ENCODE measurements around the gene SPATA18. TPM values are rescaled to one million over a fixed set of nuclear protein-coding genes. Genes with fewer than 3 reads are reported as not detected.
A peak's percentile ranks its signal among the peaks of the same experiment; 100 is the strongest.

The SPATA18 gene
- total RNA-seq, 1 experiment from 2014 or later = 0.47 TPM

DNA sequence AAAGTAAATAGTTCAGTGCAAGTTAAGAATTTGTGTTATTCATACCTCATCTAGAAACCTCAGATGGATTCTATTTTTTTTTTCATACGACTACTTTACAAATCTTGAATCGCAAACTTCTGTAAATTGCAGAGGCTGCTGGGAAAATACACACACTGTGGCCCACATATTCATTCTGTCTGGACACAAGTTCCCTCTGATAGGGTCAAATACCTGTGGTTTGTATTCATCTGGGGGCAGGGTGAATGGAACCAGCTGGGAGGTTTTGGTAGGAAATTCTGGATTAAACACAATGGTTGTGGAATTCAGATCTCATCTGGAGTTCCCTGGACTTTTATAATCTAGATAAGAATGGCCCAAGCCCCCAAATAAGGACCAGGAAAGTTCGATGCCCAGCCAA is 56.2 kb downstream of the SPATA18 start:
- ChIA-PET RAD21 (ENCODE audit: low non-redundant PET in 1 of 2, low total read pairs in 2 of 2, uncharacterized antibody in 2 of 2, unreplicated experiment in 2 of 2) (no interaction called here), POLR2A (no interaction called here), CTCF (no interaction called here)
- Histone ChIP-seq H3K9me3 (ENCODE audit: control insufficient read depth in 1 of 2, insufficient read depth in 1 of 2, low read depth in 1 of 2, low read length in 2 of 2) (no peaks in the 10 kb centered on the region), H4K20me1 (ENCODE audit: insufficient read depth) (no peaks in the 10 kb centered on the region), H3K4me2 (ENCODE audit: low read length) (no peak overlapping the region), H3K4me1 (ENCODE audit: control insufficient read depth in 1 of 2, insufficient read depth in 2 of 2, low read length in 2 of 2) (no peaks in the 10 kb centered on the region), H3K4me3 (replicated peaks in 1 of 2; ENCODE audit: low read depth in 1 of 2, low read length in 2 of 2) (no peak overlapping the region), H3K27me3 (ENCODE audit: insufficient read depth, low read length) (no peaks in the 10 kb centered on the region), H3K79me2 (ENCODE audit: insufficient read depth, low read length) (no peaks in the 10 kb centered on the region), H3K36me3 (ENCODE audit: control insufficient read depth in 1 of 2, insufficient read depth in 2 of 2, low read length in 2 of 2) (no peaks in the 10 kb centered on the region), H3K9ac (ENCODE audit: low read length) (no peak overlapping the region), H2AFZ (ENCODE audit: low read depth, low read length, poor library complexity, severe bottlenecking) (no peak overlapping the region), H3K27ac (ENCODE audit: low read depth, low read length) (no peak overlapping the region), H3K9me2 (ENCODE audit: insufficient read depth) (no peaks in the 10 kb centered on the region)
- TF ChIP-seq SRF (IDR thresholded peaks at IDR 0.05; ENCODE audit: low read depth) (no peak), ZNF274 (IDR thresholded peaks at IDR 0.05; ENCODE audit: low read depth, low read length) (no peak), POLR2A (IDR thresholded peaks at IDR 0.05; ENCODE audit: borderline replicate concordance, extremely low read depth, insufficient read depth, insufficient read length) (no peak), JUND (IDR thresholded peaks at IDR 0.05) (no peak), CEBPB (IDR thresholded peaks at IDR 0.05; ENCODE audit: low read depth) (no peak)
- ATAC-seq (no peak), DNase-seq (ENCODE audit: low read depth, low spot score) (no peak)
- intact Hi-C loops (cut with micrococcal nuclease) = no loop called here
- BruUV-seq (replicated peaks) = no TSS peak

DNA sequence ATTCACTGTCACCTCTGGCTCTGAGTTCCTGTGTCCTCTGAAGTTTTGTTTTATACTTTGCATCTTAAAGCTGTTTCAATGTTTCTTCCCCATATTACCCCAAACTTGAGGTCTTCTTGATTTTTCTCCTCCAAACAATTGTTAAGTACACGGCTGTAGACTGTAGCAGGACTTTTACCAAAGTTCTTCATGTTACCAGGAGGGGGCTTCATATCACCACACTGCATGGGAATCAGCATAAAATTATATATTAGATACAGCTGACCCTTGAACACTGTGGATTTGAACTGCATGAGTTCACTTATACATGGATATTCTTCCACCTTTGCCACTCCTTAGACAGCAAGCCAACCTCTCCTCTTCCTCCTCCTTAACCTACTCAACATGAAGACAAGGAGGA is 56.6 kb downstream of the SPATA18 start:
- Histone ChIP-seq H3K9me3 (ENCODE audit: control insufficient read depth in 1 of 2, insufficient read depth in 1 of 2, low read depth in 1 of 2, low read length in 2 of 2) (no peaks in the 10 kb centered on the region), H2AFZ (ENCODE audit: low read depth, low read length, poor library complexity, severe bottlenecking) (no peak overlapping the region), H3K9ac (ENCODE audit: low read length) (no peak overlapping the region), H3K4me2 (ENCODE audit: low read length) (no peak overlapping the region), H3K27ac (ENCODE audit: low read depth, low read length) (no peak overlapping the region), H3K36me3 (ENCODE audit: control insufficient read depth in 1 of 2, insufficient read depth in 2 of 2, low read length in 2 of 2) (no peaks in the 10 kb centered on the region), H3K79me2 (ENCODE audit: insufficient read depth, low read length) (no peaks in the 10 kb centered on the region), H3K27me3 (ENCODE audit: insufficient read depth, low read length) (no peaks in the 10 kb centered on the region), H3K9me2 (ENCODE audit: insufficient read depth) (no peaks in the 10 kb centered on the region), H3K4me3 (replicated peaks in 1 of 2; ENCODE audit: low read depth in 1 of 2, low read length in 2 of 2) (no peak overlapping the region), H3K4me1 (ENCODE audit: control insufficient read depth in 1 of 2, insufficient read depth in 2 of 2, low read length in 2 of 2) (no peaks in the 10 kb centered on the region), H4K20me1 (ENCODE audit: insufficient read depth) (no peaks in the 10 kb centered on the region)
- ChIA-PET CTCF (no interaction called here), POLR2A (no interaction called here), RAD21 (ENCODE audit: low non-redundant PET in 1 of 2, low total read pairs in 2 of 2, uncharacterized antibody in 2 of 2, unreplicated experiment in 2 of 2) (no interaction called here)
- intact Hi-C loops (cut with micrococcal nuclease) = no loop called here
- ATAC-seq (peak; percentile 73), DNase-seq (ENCODE audit: low read depth, low spot score) (no peak)
- BruUV-seq (replicated peaks) = no TSS peak
- TF ChIP-seq POLR2A (IDR thresholded peaks at IDR 0.05; ENCODE audit: borderline replicate concordance, extremely low read depth, insufficient read depth, insufficient read length) = no peak
- TF ChIP-seq ELF1 (IDR thresholded peaks at IDR 0.05; ENCODE audit: borderline replicate concordance, low read depth) = no peak
- TF ChIP-seq CTCF (IDR thresholded peaks at IDR 0.05 in 2 of 3, conservative IDR thresholded peaks at IDR 0.05 in 1 of 3; ENCODE audit: borderline replicate concordance in 1 of 3, insufficient read depth in 1 of 3, low read depth in 2 of 3, low read length in 2 of 3) = peak; percentile 5 to 35 (median 29); a peak in 2 of 6 replicates
- TF ChIP-seq FOSL1 (IDR thresholded peaks at IDR 0.05; ENCODE audit: low read depth) = no peak
- no peak for TF ChIP-seq EZH2phosphoT487 (IDR thresholded peaks at IDR 0.05; ENCODE audit: borderline replicate concordance)
- TF ChIP-seq RAD21 (IDR thresholded peaks at IDR 0.05; ENCODE audit: low read depth) = peak; percentile 36
